SK-N-SH treated with all-trans-retinoic acid at 6 μM for 48 hours (cell line): ENCODE data around the gene TBCD.

Source experiments
- ARNTL ChIP-seq: fragments of 450-650 bp; formaldehyde crosslinking; IDR thresholded peaks from 2 replicates; pipeline ENCODE4 v1.5.0; 2020; ENCODE audit warnings: low read depth, mild to moderate bottlenecking, moderate library complexity, borderline replicate concordance
- PPARA ChIP-seq: fragments of 250-450 bp; sonication (Bioruptor Pico); IDR thresholded peaks from 2 replicates; pipeline ENCODE4 v1.5.0; 2020; ENCODE audit warnings: mild to moderate bottlenecking, borderline replicate concordance
- TCF4 ChIP-seq: fragments of 250-450 bp; sonication (Bioruptor Pico); IDR thresholded peaks from 2 replicates; pipeline ENCODE4 v1.8.0; 2021; ENCODE audit warnings: mild to moderate bottlenecking, moderate library complexity, borderline replicate concordance
- ZFP30 ChIP-seq: fragments of 450-650 bp; formaldehyde crosslinking; IDR thresholded peaks from 2 replicates; pipeline ENCODE4 v1.5.0; 2022; ENCODE audit warnings: mild to moderate bottlenecking, moderate library complexity
- ZNF8 ChIP-seq: fragments of 450-650 bp; formaldehyde crosslinking; IDR thresholded peaks from 2 replicates; pipeline ENCODE4 v1.5.0; 2020; ENCODE audit warnings: mild to moderate bottlenecking, moderate library complexity
- TF ChIP-seq, protein P1 (sequence below): fragments of 250-450 bp; sonication (Bioruptor Pico); IDR thresholded peaks from 2 replicates; pipeline ENCODE4 v1.5.1; 2020; ENCODE audit warnings: low read depth, mild to moderate bottlenecking, moderate library complexity

DNA sequence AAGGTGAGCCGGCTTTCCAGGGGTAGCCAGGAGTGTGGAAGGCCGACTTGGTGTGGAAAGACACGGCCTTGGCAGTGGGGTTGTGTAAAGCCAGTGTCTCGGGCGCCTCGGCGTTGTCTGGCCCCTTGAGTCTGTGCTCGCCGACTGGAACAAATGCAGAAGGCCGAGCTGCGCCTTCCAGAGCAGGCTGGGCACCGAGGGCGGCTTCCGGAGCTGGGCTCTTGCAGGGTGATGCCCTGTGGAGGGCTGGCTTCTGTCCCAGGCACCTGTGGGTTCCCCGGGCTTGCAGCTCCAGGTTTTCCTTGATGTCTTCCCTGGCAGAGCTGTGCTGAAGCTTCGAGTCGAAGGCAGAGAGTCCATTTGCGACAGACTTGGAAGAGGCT lies 79.9 kb downstream of the TBCD start:
- TF ChIP-seq PPARA: no peak
- TF ChIP-seq, protein P1, sequence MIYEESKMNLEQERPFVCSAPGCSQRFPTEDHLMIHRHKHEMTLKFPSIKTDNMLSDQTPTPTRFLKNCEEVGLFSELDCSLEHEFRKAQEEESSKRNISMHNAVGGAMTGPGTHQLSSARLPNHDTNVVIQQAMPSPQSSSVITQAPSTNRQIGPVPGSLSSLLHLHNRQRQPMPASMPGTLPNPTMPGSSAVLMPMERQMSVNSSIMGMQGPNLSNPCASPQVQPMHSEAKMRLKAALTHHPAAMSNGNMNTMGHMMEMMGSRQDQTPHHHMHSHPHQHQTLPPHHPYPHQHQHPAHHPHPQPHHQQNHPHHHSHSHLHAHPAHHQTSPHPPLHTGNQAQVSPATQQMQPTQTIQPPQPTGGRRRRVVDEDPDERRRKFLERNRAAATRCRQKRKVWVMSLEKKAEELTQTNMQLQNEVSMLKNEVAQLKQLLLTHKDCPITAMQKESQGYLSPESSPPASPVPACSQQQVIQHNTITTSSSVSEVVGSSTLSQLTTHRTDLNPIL (CRISPR knock-in tag): no peak
- no peak for TF ChIP-seq TCF4 (CRISPR knock-in tag)
- no peak for TF ChIP-seq ARNTL (CRISPR knock-in tag)
- TF ChIP-seq ZFP30 (CRISPR knock-in tag): no peak
- no peak for TF ChIP-seq ZNF8 (CRISPR knock-in tag)
